Activated T-cell treated with anti-CD3 and anti-CD28 coated beads for 48 hours (primary cell): Measurements from ENCODE around the gene FAM90A26.
"Not testable (repeated sequence)": the region's sequence is repeated elsewhere in the genome, so short reads cannot be mapped to it uniquely, and the experiment has no call there.

Experiments used
- DNase-seq: peaks from one replicate; pipeline ENCODE4 v3.0.0-alpha.2; 2020; ENCODE audit warnings: low read depth

The FAM90A26 gene

DNA sequence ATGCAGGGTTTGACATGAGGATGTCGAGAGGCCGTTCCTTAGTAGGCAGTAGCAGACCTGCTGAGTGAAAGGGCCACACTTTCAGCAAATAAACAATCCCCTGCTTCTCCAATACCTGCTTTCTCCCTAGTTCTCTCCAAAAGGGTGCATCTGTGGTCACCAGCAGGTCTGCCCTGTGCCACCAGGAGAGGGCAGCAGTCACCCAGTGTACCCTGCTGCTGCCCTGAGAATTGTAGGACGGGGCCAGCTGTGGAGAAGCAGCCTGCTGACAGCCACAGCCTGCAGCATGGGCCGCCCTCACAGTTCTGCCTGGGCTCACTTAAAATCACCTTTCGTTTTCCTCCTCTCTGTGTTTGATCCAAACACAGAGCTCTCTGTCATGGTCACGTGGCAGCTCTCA is 11.8 kb upstream of the FAM90A26 start:
- DNase-seq: peak; percentile 10

DNA sequence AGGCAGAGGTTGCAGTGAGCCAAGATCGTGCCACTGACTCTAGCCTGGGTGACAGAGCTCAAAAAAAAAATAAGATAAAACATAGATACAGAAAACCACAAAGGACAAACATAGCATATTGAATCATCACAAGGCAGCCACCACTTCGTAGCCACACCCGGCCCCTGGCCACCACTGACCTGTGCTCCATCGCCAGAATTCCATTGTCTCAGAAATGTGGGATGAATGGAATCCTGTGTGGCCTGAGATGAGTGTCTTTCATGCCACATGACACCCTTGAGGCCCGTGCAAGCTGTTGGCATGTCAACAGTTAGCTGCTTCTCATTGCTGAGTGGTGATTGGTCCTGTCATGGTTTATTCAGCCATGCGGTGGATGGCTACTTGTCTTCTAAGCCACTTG is 10.2 kb upstream of the FAM90A26 start:
- DNase-seq: not testable (repeated sequence)

DNA sequence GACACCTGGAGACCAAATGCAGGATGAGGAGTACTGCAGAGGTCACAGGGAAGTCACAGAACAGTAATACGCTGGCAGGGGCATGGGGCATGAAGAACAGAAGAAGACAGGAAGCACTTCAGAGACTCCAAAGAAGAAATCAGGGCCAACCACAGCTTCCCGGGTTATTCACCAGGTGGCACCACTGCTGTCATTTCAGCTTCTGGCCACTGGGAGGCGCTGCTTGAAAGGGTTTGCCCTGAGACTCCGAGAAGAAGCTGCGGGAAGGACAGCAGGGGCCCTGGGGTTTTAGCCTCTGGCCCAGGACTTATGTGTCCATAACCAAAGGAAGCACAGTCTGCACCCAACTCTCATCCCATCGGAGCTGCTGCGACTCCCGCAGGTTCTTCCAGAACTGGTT is 4.2 kb upstream of the FAM90A26 start:
- not testable (repeated sequence) for DNase-seq

- not testable (repeated sequence) for DNase-seq
Measured at GRCh38 chr4:9210357-9210756, 40.1 kb downstream of the FAM90A26 start, which contains the start of gene USP17L10. USP17L10 (plus strand) TSS chr4:9210657; CDS start chr4:9210657, 0 bp downstream.

DNA sequence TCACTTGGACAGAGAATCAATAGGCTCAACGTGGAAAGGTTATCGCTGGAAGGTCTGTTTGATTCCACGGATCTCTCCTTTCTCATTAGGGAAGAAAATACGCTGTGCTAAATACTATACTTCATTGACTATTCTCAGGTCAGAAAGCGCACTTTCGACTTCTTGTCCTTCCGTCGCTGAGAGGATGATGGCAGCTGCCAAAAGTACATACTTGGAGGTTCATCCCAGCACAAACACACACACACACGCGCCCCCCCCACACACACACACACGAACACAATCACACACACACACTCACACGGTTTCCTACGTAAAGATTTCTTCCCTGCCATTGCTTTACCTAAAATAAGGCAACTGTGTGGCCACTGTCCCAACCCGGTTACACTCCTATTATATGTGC is 44.5 kb downstream of the FAM90A26 start:
- not testable (repeated sequence) for DNase-seq

DNA sequence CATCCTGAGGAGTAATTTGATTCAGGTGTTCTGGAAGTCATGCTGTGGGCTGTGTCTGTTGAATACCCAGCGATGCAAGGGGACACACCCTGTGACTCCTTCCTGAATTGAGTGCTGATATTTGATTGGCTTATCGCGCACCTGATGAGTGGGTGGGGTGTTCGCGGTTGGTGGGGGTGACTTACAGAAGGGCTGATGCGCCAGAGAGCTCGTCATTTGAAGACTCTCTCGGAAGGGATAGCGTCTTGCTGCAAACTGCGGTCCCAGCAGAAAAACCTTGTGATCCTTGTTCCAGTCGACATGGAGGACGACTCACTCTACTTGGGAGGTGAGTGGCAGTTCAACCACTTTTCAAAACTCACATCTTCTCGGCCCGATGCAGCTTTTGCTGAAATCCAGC is 44.9 kb downstream of the FAM90A26 start, which contains the start of gene USP17L11:
Gene USP17L11, plus strand, starts transcription at position 301 of the 400 bp plus-strand sequence. Its CDS starts 0 bp downstream, at position 301.
- not testable (repeated sequence) for DNase-seq

- DNase-seq: not testable (repeated sequence)
Measured at GRCh38 chr4:9219852-9220251, 49.6 kb downstream of the FAM90A26 start, which contains the start of gene USP17L12. USP17L12 (plus strand) TSS chr4:9220152; CDS start chr4:9220152, 0 bp downstream.

DNA sequence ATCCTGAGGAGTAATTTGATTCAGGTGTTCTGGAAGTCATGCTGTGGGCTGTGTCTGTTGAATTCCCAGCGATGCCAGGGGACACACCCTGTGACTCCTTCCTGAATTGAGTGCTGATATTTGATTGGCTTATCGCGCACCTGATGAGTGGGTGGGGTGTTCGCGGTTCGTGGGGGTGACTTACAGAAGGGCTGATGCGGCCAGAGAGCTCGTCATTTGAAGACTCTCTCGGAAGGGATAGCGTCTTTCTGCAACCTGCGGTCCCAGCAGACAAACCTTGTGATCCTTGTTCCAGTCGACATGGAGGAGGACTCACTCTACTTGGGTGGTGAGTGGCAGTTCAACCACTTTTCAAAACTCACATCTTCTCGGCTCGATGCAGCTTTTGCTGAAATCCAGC is 54.4 kb downstream of the FAM90A26 start, which contains the start of gene USP17L13:
Gene USP17L13, plus strand, starts transcription at position 301 of the 400 bp plus-strand sequence. Its CDS starts 0 bp downstream, at position 301.
- DNase-seq: not testable (repeated sequence)
